K562 (cell line): ENCODE results near the gene IL31. TPM values are rescaled to one million over a fixed set of nuclear protein-coding genes. Genes with fewer than 3 reads are reported as not detected.
A peak's percentile ranks its signal among the peaks of the same experiment; 100 is the strongest.

Experiments
- ARID1B ChIP-seq: fragments of 450-650 bp; IDR thresholded peaks from 2 replicates; pipeline ENCODE4 v1.6.1; 2016; ENCODE audit warnings: antibody characterized with exemption, mild to moderate bottlenecking, inconsistent platforms
- CBX3 ChIP-seq, 2 experiments: IDR thresholded peaks; 1 replicate in 1 of 2; 2 replicates in 1 of 2; pipeline ENCODE4 v1.6.1; 2012; ENCODE audit warnings: inconsistent platforms in 2 of 2, low read length in 2 of 2, borderline replicate concordance in 1 of 2, control low read depth in 1 of 2
- EP400 ChIP-seq: fragments of 450-650 bp; IDR thresholded peaks from 2 replicates; pipeline ENCODE4 v1.6.1; 2017; ENCODE audit warnings: antibody characterized with exemption, mild to moderate bottlenecking, moderate library complexity
- EWSR1 ChIP-seq: fragments of 450-650 bp; IDR thresholded peaks from 2 replicates; pipeline ENCODE4 v1.6.1; 2018; ENCODE audit warnings: borderline replicate concordance, mild to moderate bottlenecking, low read depth, moderate library complexity; ENCODE audit not compliant: partially characterized antibody
- KAT7 ChIP-seq: sonication (generic); formaldehyde crosslinking; IDR thresholded peaks from 2 replicates; pipeline ENCODE4 v1.8.0; 2022; ENCODE audit warnings: missing genetic modification reagents, mild to moderate bottlenecking, borderline replicate concordance
- KLF13 ChIP-seq: fragments of 450-650 bp; IDR thresholded peaks from 2 replicates; pipeline ENCODE4 v1.6.1; 2016; ENCODE audit warnings: missing genetic modification characterization, low read depth, mild to moderate bottlenecking, missing compliant biosample characterization, moderate library complexity, borderline replicate concordance
- POLR2AphosphoS2 ChIP-seq: IDR thresholded peaks from 2 replicates; pipeline ENCODE4 v1.6.1; 2012; ENCODE audit warnings: low read length, improper control_type of control experiment
- PRMT5 ChIP-seq: sonication (generic); formaldehyde crosslinking; IDR thresholded peaks from 2 replicates; pipeline ENCODE4 v1.5.0; 2020; ENCODE audit warnings: missing genetic modification reagents
- RB1 ChIP-seq: fragments of 450-650 bp; IDR thresholded peaks from 2 replicates; pipeline ENCODE4 v1.6.1; 2017; ENCODE audit warnings: low read depth, mild to moderate bottlenecking
- RBBP5 ChIP-seq: fragments of 200-600 bp; sonication (generic); IDR thresholded peaks from 2 replicates; pipeline ENCODE4 v1.6.1; 2012; ENCODE audit warnings: borderline replicate concordance, mild to moderate bottlenecking, low read length, control low read depth, inconsistent platforms; ENCODE audit not compliant: insufficient read depth, poor library complexity, severe bottlenecking
- SAFB2 ChIP-seq: fragments of 200-400 bp; formaldehyde crosslinking; IDR thresholded peaks from 2 replicates; pipeline ENCODE4 v1.6.1; 2018; ENCODE audit warnings: borderline replicate concordance, low read length, low read depth, moderate library complexity; ENCODE audit not compliant: severe bottlenecking
- SMAD2 ChIP-seq: fragments of 150-350 bp; IDR thresholded peaks from 2 replicates; pipeline ENCODE4 v1.6.1; 2014; ENCODE audit warnings: low read depth, mild to moderate bottlenecking, low read length
- ZBTB7A ChIP-seq: IDR thresholded peaks from 2 replicates; pipeline ENCODE4 v1.6.1; 2011; ENCODE audit warnings: low read depth, mild to moderate bottlenecking, low read length, moderate library complexity, borderline replicate concordance; ENCODE audit not compliant: control insufficient read depth
- ZNF586 ChIP-seq: fragments of 450-650 bp; formaldehyde crosslinking; conservative IDR thresholded peaks from 2 replicates; pipeline ENCODE4 v1.4.0; 2020; ENCODE audit warnings: mild to moderate bottlenecking, moderate library complexity
- polyA plus RNA-seq, 8 experiments: library from polyadenylated mRNA; depleted of rRNA in 4 of 8; stranded (reverse) in 5 of 8; unstranded in 3 of 8; fragments of >200 nt; fragmentation: Nextera tagmentation in 2 of 8; fragmentation: Illumina TruSeq in 1 of 8; extraction: Ambion mirVana in 2 of 8; extraction: Trizol in 1 of 8; gene quantifications; 2 replicates each; pipeline versions ENCODE4 v1.2.1 to v1.2.3, GENCODE V29; 2011 to 2014; ENCODE audit warnings: inconsistent platforms in 1 of 8, missing spikeins in 1 of 8
- total RNA-seq, 7 experiments: library from RNA; depleted of rRNA in 6 of 7; stranded (reverse); fragments of >200 nt in 6 of 7; fragmentation: Illumina TruSeq in 2 of 7; extraction: Trizol in 2 of 7; gene quantifications; 2 replicates each; pipeline versions ENCODE4 v1.2.1 to v1.2.3, GENCODE V29; 2011 to 2021; ENCODE audit warnings: low replicate concordance in 1 of 7
- TF ChIP-seq, protein P1 (sequence below): sonication (generic); formaldehyde crosslinking; IDR thresholded peaks from 2 replicates; pipeline ENCODE4 v1.5.0; 2020; ENCODE audit warnings: missing genetic modification reagents
- TF ChIP-seq, protein P2 (sequence below): fragments of 450-650 bp; IDR thresholded peaks from 2 replicates; pipeline ENCODE4 v1.6.1; 2016; ENCODE audit warnings: missing biosample characterization, missing genetic modification characterization
- TF ChIP-seq, protein P3 (sequence below): fragments of 250-450 bp; sonication (Bioruptor Pico); IDR thresholded peaks from 2 replicates; pipeline ENCODE4 v1.8.0; 2022; ENCODE audit warnings: moderate library complexity, mild to moderate bottlenecking, inconsistent platforms
- TF ChIP-seq, protein P4 (sequence below): fragments of 200-800 bp; sonication (Bioruptor generic); IDR thresholded peaks from 2 replicates; pipeline ENCODE4 v1.6.1; 2017; ENCODE audit warnings: missing genetic modification characterization, missing compliant biosample characterization
- TF ChIP-seq, protein P5 (sequence below), 2 experiments: fragments of 450-650 bp in 1 of 2; IDR thresholded peaks; 2 replicates each; pipeline ENCODE4 v1.6.1; 2011 to 2017; ENCODE audit warnings: low read depth in 2 of 2, antibody characterized with exemption in 1 of 2, borderline replicate concordance in 1 of 2, low read length in 1 of 2, mild to moderate bottlenecking in 1 of 2, mixed read lengths in 1 of 2; ENCODE audit not compliant: control insufficient read depth in 1 of 2

The IL31 gene
- total and polyA plus RNA-seq, 9 of the 15 experiments (the other 6 are each of a cell fraction or from before 2014, with no cell fraction given), result not detected

DNA sequence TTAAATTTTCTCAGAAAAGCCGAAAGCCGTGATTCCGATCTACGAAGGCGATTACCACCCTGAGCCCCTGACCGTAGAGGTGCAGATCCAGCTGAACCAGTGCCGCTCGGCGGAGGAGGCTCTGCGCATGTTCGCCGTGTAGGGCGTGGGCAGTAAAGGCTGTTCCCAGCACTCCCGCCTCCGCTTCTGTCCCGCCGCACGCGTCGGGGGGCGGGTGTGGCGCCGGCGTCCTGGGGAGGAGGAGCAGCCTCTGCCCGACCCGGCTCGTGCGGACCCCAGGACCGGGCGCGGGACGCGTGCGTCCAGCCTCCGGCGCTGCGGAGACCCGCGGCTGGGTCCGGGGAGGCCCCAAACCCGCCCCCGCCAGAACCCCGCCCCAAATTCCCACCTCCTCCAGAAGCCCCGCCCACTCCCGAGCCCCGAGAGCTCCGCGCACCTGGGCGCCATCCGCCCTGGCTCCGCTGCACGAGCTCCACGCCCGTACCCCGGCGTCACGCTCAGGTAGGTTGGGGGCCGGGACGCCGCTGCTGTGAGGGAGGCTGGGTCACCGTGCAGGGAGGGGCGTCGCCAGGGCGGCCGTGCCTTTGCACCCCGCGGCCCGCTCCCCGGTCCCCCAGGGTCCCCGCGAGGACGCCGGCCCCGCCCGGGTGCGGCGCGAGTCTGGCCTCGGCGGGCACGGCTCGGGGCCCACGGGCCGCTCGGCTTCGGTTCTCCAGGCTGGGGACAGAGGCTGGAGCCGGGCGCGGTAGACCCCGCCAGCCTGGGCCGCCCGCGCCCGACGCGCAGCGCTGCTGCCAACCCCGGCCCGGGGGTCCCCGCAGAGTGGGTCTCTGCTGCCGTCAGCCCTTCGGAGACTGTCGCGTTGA lies 29.5 kb upstream of the IL31 start, which contains the start of gene B3GNT4 (continued):
- TF ChIP-seq ZNF586, result no peak
- TF ChIP-seq CBX3 (IDR thresholded peaks at IDR 0.05; ENCODE audit: borderline replicate concordance in 1 of 2, low read length in 2 of 2), result peak in 1 of 2 experiments; percentile 25; a peak in 1 of 3 replicates
- TF ChIP-seq SMAD2, result no peak
- TF ChIP-seq KLF13, result no peak
- TF ChIP-seq, protein P1, sequence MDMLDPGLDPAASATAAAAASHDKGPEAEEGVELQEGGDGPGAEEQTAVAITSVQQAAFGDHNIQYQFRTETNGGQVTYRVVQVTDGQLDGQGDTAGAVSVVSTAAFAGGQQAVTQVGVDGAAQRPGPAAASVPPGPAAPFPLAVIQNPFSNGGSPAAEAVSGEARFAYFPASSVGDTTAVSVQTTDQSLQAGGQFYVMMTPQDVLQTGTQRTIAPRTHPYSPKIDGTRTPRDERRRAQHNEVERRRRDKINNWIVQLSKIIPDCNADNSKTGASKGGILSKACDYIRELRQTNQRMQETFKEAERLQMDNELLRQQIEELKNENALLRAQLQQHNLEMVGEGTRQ (CRISPR knock-in tag), result no peak
- TF ChIP-seq EP400, result no peak
- TF ChIP-seq, protein P2, sequence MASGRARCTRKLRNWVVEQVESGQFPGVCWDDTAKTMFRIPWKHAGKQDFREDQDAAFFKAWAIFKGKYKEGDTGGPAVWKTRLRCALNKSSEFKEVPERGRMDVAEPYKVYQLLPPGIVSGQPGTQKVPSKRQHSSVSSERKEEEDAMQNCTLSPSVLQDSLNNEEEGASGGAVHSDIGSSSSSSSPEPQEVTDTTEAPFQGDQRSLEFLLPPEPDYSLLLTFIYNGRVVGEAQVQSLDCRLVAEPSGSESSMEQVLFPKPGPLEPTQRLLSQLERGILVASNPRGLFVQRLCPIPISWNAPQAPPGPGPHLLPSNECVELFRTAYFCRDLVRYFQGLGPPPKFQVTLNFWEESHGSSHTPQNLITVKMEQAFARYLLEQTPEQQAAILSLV (tag), result no peak
- TF ChIP-seq, protein P3, sequence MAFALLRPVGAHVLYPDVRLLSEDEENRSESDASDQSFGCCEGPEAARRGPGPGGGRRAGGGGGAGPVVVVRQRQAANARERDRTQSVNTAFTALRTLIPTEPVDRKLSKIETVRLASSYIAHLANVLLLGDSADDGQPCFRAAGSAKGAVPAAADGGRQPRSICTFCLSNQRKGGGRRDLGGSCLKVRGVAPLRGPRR, result no peak
- TF ChIP-seq KAT7 (CRISPR knock-in tag), result no peak
- no peak for TF ChIP-seq POLR2AphosphoS2
- TF ChIP-seq, protein P4, sequence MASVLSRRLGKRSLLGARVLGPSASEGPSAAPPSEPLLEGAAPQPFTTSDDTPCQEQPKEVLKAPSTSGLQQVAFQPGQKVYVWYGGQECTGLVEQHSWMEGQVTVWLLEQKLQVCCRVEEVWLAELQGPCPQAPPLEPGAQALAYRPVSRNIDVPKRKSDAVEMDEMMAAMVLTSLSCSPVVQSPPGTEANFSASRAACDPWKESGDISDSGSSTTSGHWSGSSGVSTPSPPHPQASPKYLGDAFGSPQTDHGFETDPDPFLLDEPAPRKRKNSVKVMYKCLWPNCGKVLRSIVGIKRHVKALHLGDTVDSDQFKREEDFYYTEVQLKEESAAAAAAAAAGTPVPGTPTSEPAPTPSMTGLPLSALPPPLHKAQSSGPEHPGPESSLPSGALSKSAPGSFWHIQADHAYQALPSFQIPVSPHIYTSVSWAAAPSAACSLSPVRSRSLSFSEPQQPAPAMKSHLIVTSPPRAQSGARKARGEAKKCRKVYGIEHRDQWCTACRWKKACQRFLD, result 0 out of 2 replicates have a peak, but pooled peaks have one; percentile 41
- no peak; the same call in 1 of the 2 replicates for TF ChIP-seq ZBTB7A
- TF ChIP-seq SAFB2, result no peak
- TF ChIP-seq RB1, result peak; percentile 72; the same call in 1 of the 2 replicates
- peak; percentile 10 for TF ChIP-seq RBBP5
- TF ChIP-seq EWSR1, result no peak
- no peak for TF ChIP-seq PRMT5 (CRISPR knock-in tag)
- TF ChIP-seq, protein P5, sequence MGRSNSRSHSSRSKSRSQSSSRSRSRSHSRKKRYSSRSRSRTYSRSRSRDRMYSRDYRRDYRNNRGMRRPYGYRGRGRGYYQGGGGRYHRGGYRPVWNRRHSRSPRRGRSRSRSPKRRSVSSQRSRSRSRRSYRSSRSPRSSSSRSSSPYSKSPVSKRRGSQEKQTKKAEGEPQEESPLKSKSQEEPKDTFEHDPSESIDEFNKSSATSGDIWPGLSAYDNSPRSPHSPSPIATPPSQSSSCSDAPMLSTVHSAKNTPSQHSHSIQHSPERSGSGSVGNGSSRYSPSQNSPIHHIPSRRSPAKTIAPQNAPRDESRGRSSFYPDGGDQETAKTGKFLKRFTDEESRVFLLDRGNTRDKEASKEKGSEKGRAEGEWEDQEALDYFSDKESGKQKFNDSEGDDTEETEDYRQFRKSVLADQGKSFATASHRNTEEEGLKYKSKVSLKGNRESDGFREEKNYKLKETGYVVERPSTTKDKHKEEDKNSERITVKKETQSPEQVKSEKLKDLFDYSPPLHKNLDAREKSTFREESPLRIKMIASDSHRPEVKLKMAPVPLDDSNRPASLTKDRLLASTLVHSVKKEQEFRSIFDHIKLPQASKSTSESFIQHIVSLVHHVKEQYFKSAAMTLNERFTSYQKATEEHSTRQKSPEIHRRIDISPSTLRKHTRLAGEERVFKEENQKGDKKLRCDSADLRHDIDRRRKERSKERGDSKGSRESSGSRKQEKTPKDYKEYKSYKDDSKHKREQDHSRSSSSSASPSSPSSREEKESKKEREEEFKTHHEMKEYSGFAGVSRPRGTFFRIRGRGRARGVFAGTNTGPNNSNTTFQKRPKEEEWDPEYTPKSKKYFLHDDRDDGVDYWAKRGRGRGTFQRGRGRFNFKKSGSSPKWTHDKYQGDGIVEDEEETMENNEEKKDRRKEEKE (IDR thresholded peaks at IDR 0.05; ENCODE audit: borderline replicate concordance in 1 of 2, control insufficient read depth in 1 of 2, low read depth in 2 of 2, low read length in 1 of 2), result no peak
- TF ChIP-seq ARID1B, result no peak
